ENCODE results near the gene COL24A1. TPM values are rescaled to one million over a fixed set of nuclear protein-coding genes. Genes with fewer than 3 reads are reported as not detected.

Gene COL24A1
- total RNA-seq, 1 experiment from 2014 or later, result 0.35 TPM

- Histone ChIP-seq H4K8ac (replicated peaks; ENCODE audit: insufficient read length, low read depth, low read length) (no peak overlapping the region), H2AK5ac (ENCODE audit: insufficient read length, low read length) (no peak overlapping the region), H3K79me2 (ENCODE audit: insufficient read depth, low read length) (no peaks in the 10 kb centered on the region), H3K27ac (ENCODE audit: insufficient read length, low read depth, low read length) (no peak overlapping the region), H3K23me2 (ENCODE audit: insufficient read length, low read depth, low read length, poor library complexity, severe bottlenecking) (no peaks in the 10 kb centered on the region), H4K20me1 (ENCODE audit: control insufficient read depth, insufficient read depth, insufficient read length) (no peaks in the 10 kb centered on the region), H3T11ph (ENCODE audit: low read length) (no peak overlapping the region), H3K23ac (ENCODE audit: insufficient read length, low read depth, low read length) (no peak overlapping the region), H2BK5ac (ENCODE audit: insufficient read length, low read length) (no peak overlapping the region), H4K91ac (ENCODE audit: insufficient read length, low read depth, low read length) (no peak overlapping the region), H3K79me1 (ENCODE audit: insufficient read depth, low read depth, low read length, poor library complexity, severe bottlenecking) (no peaks in the 10 kb centered on the region), H3K56ac (ENCODE audit: insufficient read length, low read depth, low read length) (no peak overlapping the region), H2BK12ac (ENCODE audit: insufficient read length, low read depth, low read length) (no peak overlapping the region), H3K14ac (ENCODE audit: insufficient read depth, low read length) (no peak overlapping the region), H3K18ac (ENCODE audit: insufficient read length, low read depth, low read length) (no peak overlapping the region), H3K4me1 (ENCODE audit: insufficient read depth, low read length) (no peaks in the 10 kb centered on the region), H2BK20ac (ENCODE audit: low read depth, low read length, poor library complexity, severe bottlenecking) (no peak overlapping the region), H3K4ac (ENCODE audit: low read depth, low read length) (no peak overlapping the region), H4K5ac (ENCODE audit: insufficient read length, low read depth, low read length) (no peak overlapping the region), H2AFZ (ENCODE audit: low read length) (no peak overlapping the region), H2BK120ac (ENCODE audit: low read depth, low read length, poor library complexity, severe bottlenecking) (no peak overlapping the region), H3K4me2 (ENCODE audit: insufficient read depth, insufficient read length, low read length) (no peak overlapping the region), H3K27me3 (ENCODE audit: insufficient read depth, low read length) (no peaks in the 10 kb centered on the region), H3K9ac (ENCODE audit: extremely low read depth, insufficient read length, low read length) (no peak overlapping the region), H3K9me3 (ENCODE audit: control insufficient read depth, low read depth, low read length) (no peaks in the 10 kb centered on the region), H2BK15ac (ENCODE audit: low read depth, low read length) (no peak overlapping the region)
- H3K36me3 Mint-ChIP-seq (ENCODE audit: insufficient read depth in 1 of 3, low read depth in 3 of 3), result peaks cover 3 to 6% (median 6%) of the 10 kb centered on the region in 3 experiments; a peak in 5 of 7 replicates
- TF ChIP-seq, protein P1, sequence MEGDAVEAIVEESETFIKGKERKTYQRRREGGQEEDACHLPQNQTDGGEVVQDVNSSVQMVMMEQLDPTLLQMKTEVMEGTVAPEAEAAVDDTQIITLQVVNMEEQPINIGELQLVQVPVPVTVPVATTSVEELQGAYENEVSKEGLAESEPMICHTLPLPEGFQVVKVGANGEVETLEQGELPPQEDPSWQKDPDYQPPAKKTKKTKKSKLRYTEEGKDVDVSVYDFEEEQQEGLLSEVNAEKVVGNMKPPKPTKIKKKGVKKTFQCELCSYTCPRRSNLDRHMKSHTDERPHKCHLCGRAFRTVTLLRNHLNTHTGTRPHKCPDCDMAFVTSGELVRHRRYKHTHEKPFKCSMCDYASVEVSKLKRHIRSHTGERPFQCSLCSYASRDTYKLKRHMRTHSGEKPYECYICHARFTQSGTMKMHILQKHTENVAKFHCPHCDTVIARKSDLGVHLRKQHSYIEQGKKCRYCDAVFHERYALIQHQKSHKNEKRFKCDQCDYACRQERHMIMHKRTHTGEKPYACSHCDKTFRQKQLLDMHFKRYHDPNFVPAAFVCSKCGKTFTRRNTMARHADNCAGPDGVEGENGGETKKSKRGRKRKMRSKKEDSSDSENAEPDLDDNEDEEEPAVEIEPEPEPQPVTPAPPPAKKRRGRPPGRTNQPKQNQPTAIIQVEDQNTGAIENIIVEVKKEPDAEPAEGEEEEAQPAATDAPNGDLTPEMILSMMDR (conservative IDR thresholded peaks at IDR 0.05), result no peak
- WGBS (ENCODE audit: extremely low coverage, insufficient read length, low lambda C conversion rate), result no CpG with 5 or more reads among the region's 1 CpG
- no peaks in the 10 kb centered on the region for H3K27me3 Mint-ChIP-seq (ENCODE audit: low read depth)
- no peak for DNase-seq
- H3K4me3 Mint-ChIP-seq, result no peak overlapping the region
- no peak overlapping the region for H3K27ac Mint-ChIP-seq
- no peaks in the 10 kb centered on the region for H3K4me1 Mint-ChIP-seq
- H3K9me3 Mint-ChIP-seq, result peaks cover 3 to 16% of the 10 kb centered on the region in 2 experiments; a peak in 4 of 5 replicates
Observed at GRCh38 chr1:85806236-85806965, 350.2 kb downstream of the COL24A1 start.
